OCI-LY7 (cell line): ENCODE data around the gene SLC8A1.

Experiments
- EZH2phosphoT487 ChIP-seq: fragments of 200-600 bp; sonication (generic); IDR thresholded peaks from 2 replicates; pipeline ENCODE4 v1.6.1; 2018; ENCODE audit warnings: low read depth, borderline replicate concordance, mild to moderate bottlenecking, mixed run types, antibody characterized with exemption, low read length, moderate library complexity, mixed read lengths
- TF ChIP-seq, protein P1 (sequence below): fragments of 200-600 bp; sonication (generic); conservative IDR thresholded peaks from 2 replicates; pipeline ENCODE4 v1.5.1; 2014; ENCODE audit warnings: mild to moderate bottlenecking, antibody characterized with exemption, low read length, moderate library complexity, mixed read lengths

DNA sequence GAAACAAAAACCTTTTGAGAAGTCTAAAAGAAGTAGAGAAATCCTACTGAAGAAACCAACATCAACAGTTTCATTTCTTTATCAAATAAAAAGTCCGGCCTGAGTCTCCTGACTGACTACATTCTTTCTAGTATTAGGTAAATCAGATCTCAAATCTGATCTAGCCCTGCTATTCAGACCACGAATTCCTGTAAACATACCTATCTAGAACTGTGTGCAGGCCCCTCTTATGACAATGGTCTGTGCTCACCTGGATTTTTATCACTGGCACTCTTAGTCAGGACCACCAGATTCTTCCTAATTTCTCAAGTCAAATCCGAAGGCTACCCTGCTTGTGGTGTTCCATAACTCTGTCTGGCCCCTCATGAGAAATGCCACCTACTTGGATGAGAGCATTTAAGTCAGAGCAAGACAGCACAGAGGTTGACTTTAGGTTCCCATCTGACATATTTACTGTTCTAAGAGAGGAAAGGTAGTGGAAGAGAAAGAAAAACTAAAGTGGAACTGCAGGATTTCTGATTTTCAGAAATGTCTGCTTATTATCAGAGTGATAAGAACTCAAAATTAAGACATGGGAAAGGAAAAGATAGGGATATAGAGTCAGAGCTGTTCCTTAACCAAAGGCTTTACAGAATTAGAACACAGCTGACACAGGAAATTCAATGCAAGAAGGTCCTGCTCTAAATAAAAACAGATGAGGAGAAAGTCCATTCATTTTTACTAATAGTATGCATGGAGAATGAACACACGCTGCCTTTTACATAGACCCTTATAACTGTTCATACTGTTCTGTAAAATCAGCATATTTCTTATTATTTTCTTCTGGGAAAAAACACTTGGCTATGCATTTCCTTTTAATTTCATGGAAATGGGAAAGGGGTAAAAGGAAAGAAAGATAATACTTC, 56.5 kb downstream of the SLC8A1 start:
- TF ChIP-seq, protein P1, sequence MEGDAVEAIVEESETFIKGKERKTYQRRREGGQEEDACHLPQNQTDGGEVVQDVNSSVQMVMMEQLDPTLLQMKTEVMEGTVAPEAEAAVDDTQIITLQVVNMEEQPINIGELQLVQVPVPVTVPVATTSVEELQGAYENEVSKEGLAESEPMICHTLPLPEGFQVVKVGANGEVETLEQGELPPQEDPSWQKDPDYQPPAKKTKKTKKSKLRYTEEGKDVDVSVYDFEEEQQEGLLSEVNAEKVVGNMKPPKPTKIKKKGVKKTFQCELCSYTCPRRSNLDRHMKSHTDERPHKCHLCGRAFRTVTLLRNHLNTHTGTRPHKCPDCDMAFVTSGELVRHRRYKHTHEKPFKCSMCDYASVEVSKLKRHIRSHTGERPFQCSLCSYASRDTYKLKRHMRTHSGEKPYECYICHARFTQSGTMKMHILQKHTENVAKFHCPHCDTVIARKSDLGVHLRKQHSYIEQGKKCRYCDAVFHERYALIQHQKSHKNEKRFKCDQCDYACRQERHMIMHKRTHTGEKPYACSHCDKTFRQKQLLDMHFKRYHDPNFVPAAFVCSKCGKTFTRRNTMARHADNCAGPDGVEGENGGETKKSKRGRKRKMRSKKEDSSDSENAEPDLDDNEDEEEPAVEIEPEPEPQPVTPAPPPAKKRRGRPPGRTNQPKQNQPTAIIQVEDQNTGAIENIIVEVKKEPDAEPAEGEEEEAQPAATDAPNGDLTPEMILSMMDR, result no peak
- no peak for TF ChIP-seq EZH2phosphoT487
